Thyroid gland (tissue), 4 donors: ENCODE results near the gene NXPE4.

ENCODE experiments used
- POLR2A ChIP-seq, 2 donors: fragments of 450-650 bp; IDR thresholded peaks; one replicate each; pipeline ENCODE4 v1.6.1; 2017; ENCODE audit warnings: antibody characterized with exemption in 2 of 2, mild to moderate bottlenecking in 2 of 2, moderate library complexity in 1 of 2
- TF ChIP-seq, protein P1 (sequence below), 6 experiments: fragments of 200-600 bp in 3 of 6; fragments of 450-650 bp in 3 of 6; sonication (generic) in 3 of 6; IDR thresholded peaks; one replicate each; pipeline ENCODE4 v1.5.1; 2016 to 2019; ENCODE audit warnings: antibody characterized with exemption in 6 of 6, mild to moderate bottlenecking in 2 of 6, inconsistent platforms in 1 of 6, moderate library complexity in 1 of 6

DNA sequence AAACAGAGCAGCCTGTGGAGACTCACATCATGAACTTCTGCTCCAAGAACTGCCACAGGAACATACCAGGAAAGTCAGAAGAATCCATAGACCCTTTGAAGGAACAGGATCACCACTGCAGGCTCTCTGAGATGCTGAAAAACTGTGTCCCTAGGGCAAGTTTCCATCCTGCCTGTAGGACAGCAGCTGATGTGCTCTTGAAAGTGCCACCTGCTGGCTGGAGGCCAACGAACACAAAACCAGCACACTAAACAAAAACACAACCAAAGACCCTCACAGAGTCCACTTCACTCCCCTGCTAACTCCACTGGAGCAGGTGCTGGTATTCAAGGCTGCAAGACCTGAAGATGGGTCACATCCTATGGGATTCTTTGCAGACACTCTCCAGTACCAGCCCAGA lies 23.9 kb downstream of the NXPE4 start:
- TF ChIP-seq, protein P1, sequence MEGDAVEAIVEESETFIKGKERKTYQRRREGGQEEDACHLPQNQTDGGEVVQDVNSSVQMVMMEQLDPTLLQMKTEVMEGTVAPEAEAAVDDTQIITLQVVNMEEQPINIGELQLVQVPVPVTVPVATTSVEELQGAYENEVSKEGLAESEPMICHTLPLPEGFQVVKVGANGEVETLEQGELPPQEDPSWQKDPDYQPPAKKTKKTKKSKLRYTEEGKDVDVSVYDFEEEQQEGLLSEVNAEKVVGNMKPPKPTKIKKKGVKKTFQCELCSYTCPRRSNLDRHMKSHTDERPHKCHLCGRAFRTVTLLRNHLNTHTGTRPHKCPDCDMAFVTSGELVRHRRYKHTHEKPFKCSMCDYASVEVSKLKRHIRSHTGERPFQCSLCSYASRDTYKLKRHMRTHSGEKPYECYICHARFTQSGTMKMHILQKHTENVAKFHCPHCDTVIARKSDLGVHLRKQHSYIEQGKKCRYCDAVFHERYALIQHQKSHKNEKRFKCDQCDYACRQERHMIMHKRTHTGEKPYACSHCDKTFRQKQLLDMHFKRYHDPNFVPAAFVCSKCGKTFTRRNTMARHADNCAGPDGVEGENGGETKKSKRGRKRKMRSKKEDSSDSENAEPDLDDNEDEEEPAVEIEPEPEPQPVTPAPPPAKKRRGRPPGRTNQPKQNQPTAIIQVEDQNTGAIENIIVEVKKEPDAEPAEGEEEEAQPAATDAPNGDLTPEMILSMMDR (IDR thresholded peaks at IDR 0.05), result no peak
- no peak for TF ChIP-seq POLR2A (IDR thresholded peaks at IDR 0.05)
